ENCODE measurements around the gene LUC7L. TPM values are rescaled to one million over a fixed set of nuclear protein-coding genes. Genes with fewer than 3 reads are reported as not detected.
"Not testable (repeated sequence)": the region's sequence is repeated elsewhere in the genome, so short reads cannot be mapped to it uniquely, and the experiment has no call there.

Gene LUC7L
- total RNA-seq, 2 donors from 2014 or later, result 137 to 142 TPM

GRCh38 chr16:170088-170507 lies 59.2 kb downstream of the LUC7L start:
- H3K4me3 Mint-ChIP-seq; DNase-seq; H3K9me3 ChIP-seq (ENCODE audit: control insufficient read depth, low read length, poor library complexity, severe bottlenecking); H3K36me3 Mint-ChIP-seq (ENCODE audit: low read depth); ATAC-seq: not testable (repeated sequence)
- Mint-ChIP-seq H3K27ac (peak overlapping the region; percentile 39), H3K27me3 (peaks cover 50% of the 10 kb centered on the region), H3K4me1 (peaks cover 15% of the 10 kb centered on the region)

GRCh38 chr16:169014-169413 lies 60.2 kb downstream of the LUC7L start:
- DNase-seq, result no peak
- H3K4me3 Mint-ChIP-seq, result no peak overlapping the region
- H3K27me3 Mint-ChIP-seq, result peaks cover 41% of the 10 kb centered on the region
- H3K4me1 Mint-ChIP-seq, result peaks cover 11% of the 10 kb centered on the region
- ATAC-seq, result no peak
- H3K9me3 ChIP-seq (ENCODE audit: control insufficient read depth, low read length, poor library complexity, severe bottlenecking), result no peaks in the 10 kb centered on the region
- no peaks in the 10 kb centered on the region for H3K36me3 Mint-ChIP-seq (ENCODE audit: low read depth)
- no peak overlapping the region for H3K27ac Mint-ChIP-seq

- DNase-seq, result no peak
- Mint-ChIP-seq H3K27me3 (peaks cover 41% of the 10 kb centered on the region), H3K36me3 (ENCODE audit: low read depth) (no peaks in the 10 kb centered on the region), H3K4me1 (peaks cover 9% of the 10 kb centered on the region), H3K27ac (no peak overlapping the region), H3K4me3 (peak overlapping the region; percentile 19)
- no peaks in the 10 kb centered on the region for H3K9me3 ChIP-seq (ENCODE audit: control insufficient read depth, low read length, poor library complexity, severe bottlenecking)
- ATAC-seq, result no peak
Measured at GRCh38 chr16:168424-168823, 60.8 kb downstream of the LUC7L start.

GRCh38 chr16:167122-167690 lies 62.0 kb downstream of the LUC7L start:
- H3K27ac Mint-ChIP-seq, result no peak overlapping the region
- no peak for ATAC-seq
- peaks cover 41% of the 10 kb centered on the region for H3K27me3 Mint-ChIP-seq
- no peak for DNase-seq
- H3K9me3 ChIP-seq (ENCODE audit: control insufficient read depth, low read length, poor library complexity, severe bottlenecking), result no peaks in the 10 kb centered on the region
- H3K36me3 Mint-ChIP-seq (ENCODE audit: low read depth), result no peaks in the 10 kb centered on the region
- peak overlapping the region; percentile 15 for H3K4me3 Mint-ChIP-seq
- H3K4me1 Mint-ChIP-seq, result peaks cover 9% of the 10 kb centered on the region

GRCh38 chr16:166375-167121 lies 62.7 kb downstream of the LUC7L start:
- ATAC-seq (no peak), DNase-seq (no peak)
- H3K27ac Mint-ChIP-seq, result no peak overlapping the region
- peaks cover 9% of the 10 kb centered on the region for H3K4me1 Mint-ChIP-seq
- H3K27me3 Mint-ChIP-seq, result peaks cover 36% of the 10 kb centered on the region
- peak overlapping the region; percentile 15 for H3K4me3 Mint-ChIP-seq
- no peaks in the 10 kb centered on the region for H3K9me3 ChIP-seq (ENCODE audit: control insufficient read depth, low read length, poor library complexity, severe bottlenecking)
- H3K36me3 Mint-ChIP-seq (ENCODE audit: low read depth), result peaks cover 2% of the 10 kb centered on the region

- Mint-ChIP-seq H3K27ac (no peak within 1 kb of the TSS), H3K4me3 (peak within 1 kb of the TSS; percentile 70), H3K4me1 (peaks cover 9% of the 10 kb centered on the region), H3K27me3 (peaks cover 36% of the 10 kb centered on the region), H3K36me3 (ENCODE audit: low read depth) (peaks cover 2% of the 10 kb centered on the region)
- no peaks in the 10 kb centered on the region for H3K9me3 ChIP-seq (ENCODE audit: control insufficient read depth, low read length, poor library complexity, severe bottlenecking)
- no peak for DNase-seq
- peak; percentile 53 for ATAC-seq
Measured at GRCh38 chr16:165539-166374, 63.5 kb downstream of the LUC7L start, which contains the start of gene HBM. HBM (plus strand) TSS chr16:165978; CDS start chr16:165998, 20 bp downstream.

GRCh38 chr16:164827-165538 lies 64.3 kb downstream of the LUC7L start:
- H3K27me3 Mint-ChIP-seq, result peaks cover 28% of the 10 kb centered on the region

GRCh38 chr16:164134-164823 lies 65.0 kb downstream of the LUC7L start:
- H3K9me3 ChIP-seq (ENCODE audit: control insufficient read depth, low read length, poor library complexity, severe bottlenecking); H3K36me3 Mint-ChIP-seq (ENCODE audit: low read depth); H3K27ac Mint-ChIP-seq; DNase-seq; H3K4me3 Mint-ChIP-seq: not testable (repeated sequence)
- Mint-ChIP-seq H3K4me1 (peaks cover 11% of the 10 kb centered on the region), H3K27me3 (peaks cover 28% of the 10 kb centered on the region)
- ATAC-seq, result peak; percentile 31

More at GRCh38 chr16:164827-165538, 64.3 kb downstream of the LUC7L start:
- no peaks in the 10 kb centered on the region for H3K9me3 ChIP-seq (ENCODE audit: control insufficient read depth, low read length, poor library complexity, severe bottlenecking)
- H3K27ac Mint-ChIP-seq, result no peak overlapping the region
- ATAC-seq (peak; percentile 35), DNase-seq (no peak)
- H3K36me3 Mint-ChIP-seq (ENCODE audit: low read depth), result peaks cover 2% of the 10 kb centered on the region
- H3K4me1 Mint-ChIP-seq, result peaks cover 9% of the 10 kb centered on the region
- peak overlapping the region; percentile 70 for H3K4me3 Mint-ChIP-seq

GRCh38 chr16:163696-164095 lies 65.6 kb downstream of the LUC7L start:
- H3K27me3 Mint-ChIP-seq, result peaks cover 29% of the 10 kb centered on the region
- ATAC-seq, result not testable (repeated sequence)

GRCh38 chr16:163139-163538 lies 66.1 kb downstream of the LUC7L start:
- H3K9me3 ChIP-seq (ENCODE audit: control insufficient read depth, low read length, poor library complexity, severe bottlenecking); H3K27ac Mint-ChIP-seq; DNase-seq; H3K36me3 Mint-ChIP-seq (ENCODE audit: low read depth); H3K4me1 Mint-ChIP-seq; ATAC-seq; H3K4me3 Mint-ChIP-seq: not testable (repeated sequence)
- peaks cover 28% of the 10 kb centered on the region for H3K27me3 Mint-ChIP-seq

More at GRCh38 chr16:163696-164095, 65.6 kb downstream of the LUC7L start:
- H3K9me3 ChIP-seq (ENCODE audit: control insufficient read depth, low read length, poor library complexity, severe bottlenecking); H3K36me3 Mint-ChIP-seq (ENCODE audit: low read depth); DNase-seq; H3K27ac Mint-ChIP-seq: not testable (repeated sequence)
- Mint-ChIP-seq H3K4me3 (peak overlapping the region; percentile 19), H3K4me1 (peaks cover 10% of the 10 kb centered on the region)

GRCh38 chr16:162271-162991 lies 66.8 kb downstream of the LUC7L start:
- H3K27ac Mint-ChIP-seq, result no peak overlapping the region
- H3K36me3 Mint-ChIP-seq (ENCODE audit: low read depth), result peaks cover 2% of the 10 kb centered on the region
- no peak for ATAC-seq
- no peaks in the 10 kb centered on the region for H3K9me3 ChIP-seq (ENCODE audit: control insufficient read depth, low read length, poor library complexity, severe bottlenecking)
- no peak overlapping the region for H3K4me3 Mint-ChIP-seq
- peaks cover 9% of the 10 kb centered on the region for H3K4me1 Mint-ChIP-seq
- no peak for DNase-seq
- H3K27me3 Mint-ChIP-seq, result peaks cover 28% of the 10 kb centered on the region

GRCh38 chr16:160691-161190 lies 68.5 kb downstream of the LUC7L start:
- peaks cover 6% of the 10 kb centered on the region for H3K4me1 Mint-ChIP-seq
- H3K36me3 Mint-ChIP-seq (ENCODE audit: low read depth), result peaks cover 2% of the 10 kb centered on the region
- H3K27me3 Mint-ChIP-seq, result peaks cover 29% of the 10 kb centered on the region

More at GRCh38 chr16:160691-161190, 68.5 kb downstream of the LUC7L start:
- ATAC-seq (no peak), DNase-seq (no peak)
- no peaks in the 10 kb centered on the region for H3K9me3 ChIP-seq (ENCODE audit: control insufficient read depth, low read length, poor library complexity, severe bottlenecking)
- Mint-ChIP-seq H3K27ac (no peak overlapping the region), H3K4me3 (no peak overlapping the region)

All from T-helper 17 cell (primary cell).